BE2C (cell line): ENCODE data around the gene TEDC1.

ENCODE experiments used
- DNase-seq: peaks from one replicate; pipeline ENCODE4 v3.0.0-alpha.2; 2020
- H3K27me3 ChIP-seq: fragments of 250-450 bp; sonication (Bioruptor Pico); 2 replicates; pipeline ENCODE4 v1.5.1; 2020; ENCODE audit warnings: mild to moderate bottlenecking
- H3K36me3 ChIP-seq: fragments of 250-450 bp; sonication (Bioruptor Pico); 2 replicates; pipeline ENCODE4 v1.5.1; 2020; ENCODE audit warnings: mild to moderate bottlenecking
- H3K4me1 ChIP-seq: fragments of 250-450 bp; sonication (Bioruptor Pico); 2 replicates; pipeline ENCODE4 v1.5.1; 2020
- H3K4me3 ChIP-seq: 2 replicates; pipeline ENCODE4 v1.5.1; 2011; ENCODE audit warnings: low read depth, low read length
- H3K9me3 ChIP-seq: fragments of 250-450 bp; sonication (Bioruptor Pico); 2 replicates; pipeline ENCODE4 v1.5.1; 2020
- TF ChIP-seq, protein P1 (sequence below): IDR thresholded peaks from 2 replicates; pipeline ENCODE4 v1.5.1; 2012; ENCODE audit warnings: mild to moderate bottlenecking, low read depth, low read length

Gene TEDC1

GRCh38 chr14:105486163-105486973 lies 4.7 kb upstream of the TEDC1 start, which contains the start of gene CRIP1:
CRIP1 (plus strand) TSS chr14:105486886; CDS start chr14:105487260, 374 bp downstream.
- TF ChIP-seq, protein P1, sequence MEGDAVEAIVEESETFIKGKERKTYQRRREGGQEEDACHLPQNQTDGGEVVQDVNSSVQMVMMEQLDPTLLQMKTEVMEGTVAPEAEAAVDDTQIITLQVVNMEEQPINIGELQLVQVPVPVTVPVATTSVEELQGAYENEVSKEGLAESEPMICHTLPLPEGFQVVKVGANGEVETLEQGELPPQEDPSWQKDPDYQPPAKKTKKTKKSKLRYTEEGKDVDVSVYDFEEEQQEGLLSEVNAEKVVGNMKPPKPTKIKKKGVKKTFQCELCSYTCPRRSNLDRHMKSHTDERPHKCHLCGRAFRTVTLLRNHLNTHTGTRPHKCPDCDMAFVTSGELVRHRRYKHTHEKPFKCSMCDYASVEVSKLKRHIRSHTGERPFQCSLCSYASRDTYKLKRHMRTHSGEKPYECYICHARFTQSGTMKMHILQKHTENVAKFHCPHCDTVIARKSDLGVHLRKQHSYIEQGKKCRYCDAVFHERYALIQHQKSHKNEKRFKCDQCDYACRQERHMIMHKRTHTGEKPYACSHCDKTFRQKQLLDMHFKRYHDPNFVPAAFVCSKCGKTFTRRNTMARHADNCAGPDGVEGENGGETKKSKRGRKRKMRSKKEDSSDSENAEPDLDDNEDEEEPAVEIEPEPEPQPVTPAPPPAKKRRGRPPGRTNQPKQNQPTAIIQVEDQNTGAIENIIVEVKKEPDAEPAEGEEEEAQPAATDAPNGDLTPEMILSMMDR: no peak
- H3K9me3 ChIP-seq: no peaks in the 10 kb centered on the region
- H3K4me1 ChIP-seq: peaks cover 49% of the 10 kb centered on the region
- no peaks in the 10 kb centered on the region for H3K27me3 ChIP-seq
- no peaks in the 10 kb centered on the region for H3K36me3 ChIP-seq
- H3K4me3 ChIP-seq: peak within 1 kb of the TSS; percentile 58
- no peak for DNase-seq

DNA sequence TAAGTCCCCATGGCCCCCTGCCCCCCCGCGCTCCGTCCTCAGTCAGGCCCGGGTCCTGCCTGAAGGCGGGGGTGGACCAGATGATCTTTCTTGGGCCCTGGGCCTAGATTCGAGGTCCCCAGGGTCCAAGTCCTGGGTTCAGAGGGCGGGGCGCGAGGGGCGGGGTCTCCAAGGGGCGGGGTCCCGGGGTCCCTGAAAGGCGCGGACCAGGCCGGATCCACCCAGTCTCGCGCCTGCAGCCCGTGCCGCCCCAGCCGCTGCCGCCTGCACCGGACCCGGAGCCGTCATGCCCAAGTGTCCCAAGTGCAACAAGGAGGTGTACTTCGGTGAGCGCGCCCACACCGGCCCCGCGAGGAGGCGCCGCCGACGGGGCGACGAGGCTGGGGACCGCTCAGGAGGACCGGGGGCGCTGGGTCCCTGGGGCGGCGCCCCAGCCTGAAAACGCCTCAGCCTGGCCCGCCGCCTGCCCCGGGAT lies 4.0 kb upstream of the TEDC1 start:
- TF ChIP-seq, protein P1: no peak
- DNase-seq: peak; percentile 61
- peak overlapping the region; percentile 58 for H3K4me3 ChIP-seq
- no peaks in the 10 kb centered on the region for H3K27me3 ChIP-seq
- H3K9me3 ChIP-seq: no peaks in the 10 kb centered on the region
- no peaks in the 10 kb centered on the region for H3K36me3 ChIP-seq
- H3K4me1 ChIP-seq: peaks cover 52% of the 10 kb centered on the region

DNA sequence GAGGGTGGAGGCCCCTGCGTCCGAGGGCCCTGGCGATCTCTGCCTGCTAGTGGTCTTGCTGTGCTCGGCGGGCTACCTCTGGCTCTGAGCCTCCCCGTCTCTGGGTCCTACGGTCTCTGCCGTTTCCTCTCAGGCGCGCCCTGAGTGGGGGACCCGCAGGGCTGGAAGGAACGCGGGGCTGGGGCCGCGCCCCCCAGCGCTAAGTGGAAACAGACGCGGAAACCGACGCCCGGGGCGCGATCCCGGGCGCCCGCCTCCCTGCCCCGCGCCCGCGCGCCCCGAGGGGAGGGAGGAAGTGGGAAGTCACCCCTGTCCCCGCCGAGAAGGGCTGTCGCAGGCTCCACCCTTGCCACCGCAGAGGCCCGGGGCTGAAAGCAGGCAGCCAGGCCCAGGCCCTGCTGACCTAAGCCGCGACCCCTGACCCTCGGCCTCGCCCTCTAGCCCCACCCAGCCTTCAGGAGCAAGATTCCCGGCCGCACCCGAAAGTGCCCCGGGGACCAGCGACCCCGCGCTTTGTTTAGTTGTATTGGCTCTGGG lies 3.5 kb upstream of the TEDC1 start:
- Histone ChIP-seq H3K36me3 (0 out of 2 replicates have a peak, but pooled peaks cover under 1% of the 10 kb centered on the region), H3K4me3 (peak overlapping the region; percentile 58), H3K4me1 (peaks cover 49% of the 10 kb centered on the region), H3K9me3 (no peaks in the 10 kb centered on the region), H3K27me3 (no peaks in the 10 kb centered on the region)
- no peak for DNase-seq
- TF ChIP-seq, protein P1: no peak

DNA sequence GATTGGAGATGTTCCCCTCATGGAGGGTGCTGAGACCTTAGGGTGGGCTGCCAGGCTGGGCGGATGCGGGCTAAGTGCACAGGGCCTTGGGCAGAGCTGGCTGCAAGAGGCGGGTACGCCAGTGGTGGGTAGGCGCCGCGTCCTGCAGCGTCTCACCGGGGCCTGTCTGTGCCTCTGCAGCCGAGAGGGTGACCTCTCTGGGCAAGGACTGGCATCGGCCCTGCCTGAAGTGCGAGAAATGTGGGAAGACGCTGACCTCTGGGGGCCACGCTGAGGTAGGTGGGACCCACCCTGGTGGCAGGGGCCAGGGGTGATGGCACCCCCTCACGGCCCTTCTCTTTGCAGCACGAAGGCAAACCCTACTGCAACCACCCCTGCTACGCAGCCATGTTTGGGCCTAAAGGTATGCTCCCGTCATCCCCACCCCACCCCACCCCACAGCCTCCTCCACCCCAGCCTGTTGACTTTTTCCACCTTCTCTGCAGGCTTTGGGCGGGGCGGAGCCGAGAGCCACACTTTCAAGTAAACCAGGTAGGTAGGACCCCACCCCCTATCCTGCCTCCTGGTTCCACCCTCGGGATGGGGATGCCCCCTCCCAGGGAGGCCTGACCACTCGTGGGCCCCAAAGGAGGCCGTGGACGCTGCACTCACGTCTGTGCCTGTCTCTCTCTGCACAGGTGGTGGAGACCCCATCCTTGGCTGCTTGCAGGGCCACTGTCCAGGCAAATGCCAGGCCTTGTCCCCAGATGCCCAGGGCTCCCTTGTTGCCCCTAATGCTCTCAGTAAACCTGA lies 2.9 kb upstream of the TEDC1 start:
- DNase-seq: no peak
- no peaks in the 10 kb centered on the region for H3K9me3 ChIP-seq
- TF ChIP-seq, protein P1: no peak
- H3K27me3 ChIP-seq: no peaks in the 10 kb centered on the region
- H3K4me1 ChIP-seq: peaks cover 43% of the 10 kb centered on the region
- H3K36me3 ChIP-seq: 0 out of 2 replicates have a peak, but pooled peaks cover 3% of the 10 kb centered on the region
- peak overlapping the region; percentile 58 for H3K4me3 ChIP-seq

DNA sequence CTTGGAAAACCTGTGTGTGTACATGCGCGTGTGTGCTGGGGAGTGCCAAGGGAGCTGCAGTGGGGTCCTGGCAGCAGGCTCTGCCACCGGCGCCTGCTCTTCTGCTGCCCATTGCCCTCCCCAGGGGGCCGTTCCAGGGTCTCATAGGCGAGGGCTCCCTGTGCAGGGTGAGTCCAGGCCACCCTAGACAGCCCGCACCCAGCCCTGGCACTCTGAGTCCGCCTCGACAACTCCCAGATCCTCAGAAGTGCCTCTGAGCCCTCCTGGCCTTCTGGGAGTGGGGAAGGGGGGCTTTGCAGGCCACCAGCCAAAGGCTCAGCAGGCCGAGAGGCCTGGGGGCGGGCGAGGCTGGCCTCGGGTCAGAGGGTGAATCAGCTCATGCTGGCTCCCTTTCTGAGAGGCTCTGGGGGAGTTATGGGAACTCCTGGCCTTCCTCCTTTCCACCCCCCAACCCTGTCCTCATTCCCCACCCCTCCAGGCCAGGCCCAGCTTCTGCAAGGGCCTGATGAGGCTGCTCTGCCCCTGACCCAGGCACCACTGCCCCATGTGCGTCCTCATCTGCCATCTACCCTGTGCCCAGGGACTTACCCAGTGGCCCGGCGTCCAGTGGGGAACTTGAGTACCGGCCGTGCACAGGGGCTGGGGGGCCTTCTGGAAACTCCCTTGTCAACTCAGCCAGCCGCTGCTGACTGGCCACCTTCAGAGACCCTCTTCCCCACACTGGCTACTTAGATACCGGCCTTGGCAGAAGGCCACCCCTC lies 2.1 kb upstream of the TEDC1 start:
- Histone ChIP-seq H3K4me3 (peak overlapping the region; percentile 65), H3K36me3 (0 out of 2 replicates have a peak, but pooled peaks cover 3% of the 10 kb centered on the region), H3K4me1 (peaks cover 35% of the 10 kb centered on the region), H3K9me3 (no peaks in the 10 kb centered on the region), H3K27me3 (no peaks in the 10 kb centered on the region)
- TF ChIP-seq, protein P1: no peak
- no peak for DNase-seq
